Neural cell (in vitro differentiated cells): ENCODE results near the gene TTC9B. TPM values are rescaled to one million over a fixed set of nuclear protein-coding genes. Genes with fewer than 3 reads are reported as not detected.

Experiments
- H2AFZ ChIP-seq: fragments of 200-600, 300-800 bp; sonication (generic), shearing (Covaris generic); 2 replicates; pipeline ENCODE4 v1.6.0; 2014; ENCODE audit warnings: low read depth, mild to moderate bottlenecking, antibody characterized with exemption, low read length, moderate library complexity
- H3F3A ChIP-seq: fragments of 200-600 bp; shearing (Covaris generic); 2 replicates; pipeline ENCODE4 v1.6.1; 2016; ENCODE audit warnings: mild to moderate bottlenecking, moderate library complexity, mixed read lengths, antibody characterized with exemption, low read length; ENCODE audit not compliant: insufficient read depth, poor library complexity, severe bottlenecking
- H3K27ac ChIP-seq: fragments of 200-600, 300-800 bp; sonication (generic), shearing (Covaris generic); 2 replicates; pipeline ENCODE4 v1.5.1; 2014; ENCODE audit warnings: mild to moderate bottlenecking, low read length, moderate library complexity
- H3K27me3 ChIP-seq: fragments of 300-800, 200-600 bp; sonication (generic), shearing (Covaris generic); 2 replicates; pipeline ENCODE4 v1.6.0; 2014; ENCODE audit warnings: mild to moderate bottlenecking, low read depth, low read length, moderate library complexity; ENCODE audit not compliant: insufficient read depth
- H3K36me3 ChIP-seq: fragments of 300-800, 200-600 bp; sonication (generic), shearing (Covaris generic); 2 replicates; pipeline ENCODE4 v1.5.1; 2014; ENCODE audit warnings: mild to moderate bottlenecking, antibody characterized with exemption, low read length, moderate library complexity; ENCODE audit not compliant: insufficient read depth
- H3K4me2 ChIP-seq: fragments of 300-800, 200-600 bp; sonication (generic), shearing (Covaris generic); 2 replicates; pipeline ENCODE4 v1.6.0; 2014; ENCODE audit warnings: mild to moderate bottlenecking, low read length
- H3K4me3 ChIP-seq: fragments of 300-800, 200-600 bp; sonication (generic), shearing (Covaris generic); 2 replicates; pipeline ENCODE4 v1.5.1; 2014; ENCODE audit warnings: mild to moderate bottlenecking, low read length, moderate library complexity
- H3K79me2 ChIP-seq: fragments of 200-600 bp; shearing (Covaris generic); replicated peaks from 2 replicates; pipeline ENCODE4 v1.6.0; 2014; ENCODE audit warnings: mild to moderate bottlenecking, low read length, moderate library complexity; ENCODE audit not compliant: insufficient read depth
- H3K9ac ChIP-seq: fragments of 300-800, 200-600 bp; sonication (generic), shearing (Covaris generic); 2 replicates; pipeline ENCODE4 v1.6.1; 2016; ENCODE audit warnings: mild to moderate bottlenecking, low read length, mixed read lengths
- H3K9me2 ChIP-seq: fragments of 200-600 bp; shearing (Covaris generic); 2 replicates; pipeline ENCODE4 v1.6.1; 2016; ENCODE audit warnings: mild to moderate bottlenecking, low read length, mixed read lengths; ENCODE audit not compliant: insufficient read depth
- H3K9me3 ChIP-seq: fragments of 200-600, 300-800 bp; sonication (generic), shearing (Covaris generic); 2 replicates; pipeline ENCODE4 v1.6.1; 2016; ENCODE audit warnings: mild to moderate bottlenecking, mixed run types, low read length, moderate library complexity, mixed read lengths
- H4K20me1 ChIP-seq: fragments of 200-600 bp; shearing (Covaris generic); 2 replicates; pipeline ENCODE4 v1.6.1; 2016; ENCODE audit warnings: mild to moderate bottlenecking, mixed run types; ENCODE audit not compliant: insufficient read depth
- EP300 ChIP-seq: fragments of 450-650 bp; conservative IDR thresholded peaks from 2 replicates; pipeline ENCODE4 v1.6.1; 2014; ENCODE audit warnings: antibody characterized with exemption, mild to moderate bottlenecking, moderate library complexity; ENCODE audit not compliant: poor library complexity, severe bottlenecking
- EZH2 ChIP-seq: fragments of 200-600, 300-800 bp; shearing (Covaris generic), sonication (generic); IDR thresholded peaks from 2 replicates; pipeline ENCODE4 v1.6.1; 2014; ENCODE audit warnings: antibody characterized with exemption, low read length, borderline replicate concordance, mild to moderate bottlenecking; ENCODE audit not compliant: insufficient read depth, poor library complexity, severe bottlenecking
- MXI1 ChIP-seq: fragments of 450-650 bp; conservative IDR thresholded peaks from 2 replicates; pipeline ENCODE4 v1.6.1; 2014; ENCODE audit warnings: antibody characterized with exemption, mild to moderate bottlenecking; ENCODE audit not compliant: poor library complexity, severe bottlenecking
- POLR2AphosphoS5 ChIP-seq: IDR thresholded peaks from 2 replicates; pipeline ENCODE4 v1.6.1; 2012
- RAD21 ChIP-seq: fragments of 450-650 bp; conservative IDR thresholded peaks from 2 replicates; pipeline ENCODE4 v1.6.1; 2014; ENCODE audit warnings: antibody characterized with exemption, mild to moderate bottlenecking, moderate library complexity
- SMC3 ChIP-seq: fragments of 450-650 bp; conservative IDR thresholded peaks from 2 replicates; pipeline ENCODE4 v1.6.1; 2014; ENCODE audit warnings: antibody characterized with exemption, mild to moderate bottlenecking, moderate library complexity; ENCODE audit not compliant: poor library complexity
- TAF1 ChIP-seq: IDR thresholded peaks from 2 replicates; pipeline ENCODE4 v1.6.1; 2012; ENCODE audit warnings: low read depth
- polyA plus RNA-seq: library from polyadenylated mRNA; depleted of rRNA; stranded (reverse); fragments of >200 nt; gene quantifications from 2 replicates; pipeline ENCODE4 v1.2.3, GENCODE V29; 2014
- TF ChIP-seq, protein P1 (sequence below): IDR thresholded peaks from 2 replicates; pipeline ENCODE4 v1.6.1; 2012; ENCODE audit warnings: borderline replicate concordance
- TF ChIP-seq, protein P2 (sequence below): fragments of 450-650 bp; IDR thresholded peaks from 2 replicates; pipeline ENCODE4 v1.5.1; 2014; ENCODE audit warnings: antibody characterized with exemption, mild to moderate bottlenecking, moderate library complexity; ENCODE audit not compliant: poor library complexity, severe bottlenecking

The TTC9B gene
- polyA plus RNA-seq, 1 donor from 2014 or later, result 111 TPM

DNA sequence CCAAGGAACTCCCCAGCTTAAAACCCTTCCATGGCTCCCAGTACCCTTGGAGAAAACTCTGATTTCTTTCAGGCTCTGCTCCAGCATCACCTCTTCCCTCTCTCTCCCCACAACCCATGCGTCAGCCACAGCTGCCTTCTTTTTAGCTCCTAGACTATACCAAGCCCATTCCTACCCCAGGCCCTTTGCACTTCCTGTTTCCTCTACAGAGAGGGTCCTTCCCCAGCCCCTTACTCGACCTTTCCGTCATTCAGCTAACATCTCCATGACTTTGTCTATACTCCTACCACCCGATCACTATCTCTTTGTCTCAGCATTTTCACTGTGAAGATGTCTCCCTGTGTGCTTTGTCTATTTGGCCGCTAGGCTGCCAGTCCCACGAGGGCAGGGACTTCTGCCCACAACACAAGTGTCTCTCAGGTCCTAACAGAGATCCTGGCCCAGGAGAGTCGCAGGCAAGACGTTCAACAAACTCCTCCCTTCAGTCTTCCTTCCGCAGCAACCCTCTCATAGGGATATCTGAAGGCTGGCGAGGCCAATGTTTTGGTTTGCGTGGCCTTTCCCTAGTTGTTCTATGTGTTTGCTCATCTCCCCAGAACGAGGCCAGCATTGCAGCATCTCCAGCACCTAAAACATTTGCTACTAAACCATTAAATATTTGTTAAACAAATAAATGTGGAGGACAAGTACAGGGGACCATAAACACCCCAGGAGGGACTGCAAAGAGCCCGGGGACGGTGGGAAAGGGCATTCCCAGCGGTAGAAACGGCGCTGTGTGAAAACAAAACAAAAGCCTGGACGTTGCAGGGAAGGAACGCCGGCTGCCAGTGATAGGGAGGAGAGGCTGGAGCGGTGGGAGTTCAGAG, 7.5 kb upstream of the TTC9B start:
- no peak for TF ChIP-seq EZH2
- no peak for TF ChIP-seq RAD21
- TF ChIP-seq EP300, result no peak
- no peak for TF ChIP-seq MXI1
- no peak for TF ChIP-seq SMC3
- no peak for TF ChIP-seq TAF1
- no peak for TF ChIP-seq POLR2AphosphoS5
- TF ChIP-seq, protein P1, sequence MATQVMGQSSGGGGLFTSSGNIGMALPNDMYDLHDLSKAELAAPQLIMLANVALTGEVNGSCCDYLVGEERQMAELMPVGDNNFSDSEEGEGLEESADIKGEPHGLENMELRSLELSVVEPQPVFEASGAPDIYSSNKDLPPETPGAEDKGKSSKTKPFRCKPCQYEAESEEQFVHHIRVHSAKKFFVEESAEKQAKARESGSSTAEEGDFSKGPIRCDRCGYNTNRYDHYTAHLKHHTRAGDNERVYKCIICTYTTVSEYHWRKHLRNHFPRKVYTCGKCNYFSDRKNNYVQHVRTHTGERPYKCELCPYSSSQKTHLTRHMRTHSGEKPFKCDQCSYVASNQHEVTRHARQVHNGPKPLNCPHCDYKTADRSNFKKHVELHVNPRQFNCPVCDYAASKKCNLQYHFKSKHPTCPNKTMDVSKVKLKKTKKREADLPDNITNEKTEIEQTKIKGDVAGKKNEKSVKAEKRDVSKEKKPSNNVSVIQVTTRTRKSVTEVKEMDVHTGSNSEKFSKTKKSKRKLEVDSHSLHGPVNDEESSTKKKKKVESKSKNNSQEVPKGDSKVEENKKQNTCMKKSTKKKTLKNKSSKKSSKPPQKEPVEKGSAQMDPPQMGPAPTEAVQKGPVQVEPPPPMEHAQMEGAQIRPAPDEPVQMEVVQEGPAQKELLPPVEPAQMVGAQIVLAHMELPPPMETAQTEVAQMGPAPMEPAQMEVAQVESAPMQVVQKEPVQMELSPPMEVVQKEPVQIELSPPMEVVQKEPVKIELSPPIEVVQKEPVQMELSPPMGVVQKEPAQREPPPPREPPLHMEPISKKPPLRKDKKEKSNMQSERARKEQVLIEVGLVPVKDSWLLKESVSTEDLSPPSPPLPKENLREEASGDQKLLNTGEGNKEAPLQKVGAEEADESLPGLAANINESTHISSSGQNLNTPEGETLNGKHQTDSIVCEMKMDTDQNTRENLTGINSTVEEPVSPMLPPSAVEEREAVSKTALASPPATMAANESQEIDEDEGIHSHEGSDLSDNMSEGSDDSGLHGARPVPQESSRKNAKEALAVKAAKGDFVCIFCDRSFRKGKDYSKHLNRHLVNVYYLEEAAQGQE, result no peak
- TF ChIP-seq, protein P2, sequence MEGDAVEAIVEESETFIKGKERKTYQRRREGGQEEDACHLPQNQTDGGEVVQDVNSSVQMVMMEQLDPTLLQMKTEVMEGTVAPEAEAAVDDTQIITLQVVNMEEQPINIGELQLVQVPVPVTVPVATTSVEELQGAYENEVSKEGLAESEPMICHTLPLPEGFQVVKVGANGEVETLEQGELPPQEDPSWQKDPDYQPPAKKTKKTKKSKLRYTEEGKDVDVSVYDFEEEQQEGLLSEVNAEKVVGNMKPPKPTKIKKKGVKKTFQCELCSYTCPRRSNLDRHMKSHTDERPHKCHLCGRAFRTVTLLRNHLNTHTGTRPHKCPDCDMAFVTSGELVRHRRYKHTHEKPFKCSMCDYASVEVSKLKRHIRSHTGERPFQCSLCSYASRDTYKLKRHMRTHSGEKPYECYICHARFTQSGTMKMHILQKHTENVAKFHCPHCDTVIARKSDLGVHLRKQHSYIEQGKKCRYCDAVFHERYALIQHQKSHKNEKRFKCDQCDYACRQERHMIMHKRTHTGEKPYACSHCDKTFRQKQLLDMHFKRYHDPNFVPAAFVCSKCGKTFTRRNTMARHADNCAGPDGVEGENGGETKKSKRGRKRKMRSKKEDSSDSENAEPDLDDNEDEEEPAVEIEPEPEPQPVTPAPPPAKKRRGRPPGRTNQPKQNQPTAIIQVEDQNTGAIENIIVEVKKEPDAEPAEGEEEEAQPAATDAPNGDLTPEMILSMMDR, result no peak
- Histone ChIP-seq H2AFZ (no peak overlapping the region), H4K20me1 (no peaks in the 10 kb centered on the region), H3K4me2 (no peak overlapping the region), H3K9ac (no peak overlapping the region), H3K27me3 (peaks cover 13% of the 10 kb centered on the region), H3K9me3 (no peaks in the 10 kb centered on the region), H3K4me3 (no peak overlapping the region), H3K79me2 (no peaks in the 10 kb centered on the region), H3K27ac (no peak overlapping the region), H3F3A (no peaks in the 10 kb centered on the region), H3K36me3 (no peaks in the 10 kb centered on the region), H3K9me2 (no peaks in the 10 kb centered on the region)

DNA sequence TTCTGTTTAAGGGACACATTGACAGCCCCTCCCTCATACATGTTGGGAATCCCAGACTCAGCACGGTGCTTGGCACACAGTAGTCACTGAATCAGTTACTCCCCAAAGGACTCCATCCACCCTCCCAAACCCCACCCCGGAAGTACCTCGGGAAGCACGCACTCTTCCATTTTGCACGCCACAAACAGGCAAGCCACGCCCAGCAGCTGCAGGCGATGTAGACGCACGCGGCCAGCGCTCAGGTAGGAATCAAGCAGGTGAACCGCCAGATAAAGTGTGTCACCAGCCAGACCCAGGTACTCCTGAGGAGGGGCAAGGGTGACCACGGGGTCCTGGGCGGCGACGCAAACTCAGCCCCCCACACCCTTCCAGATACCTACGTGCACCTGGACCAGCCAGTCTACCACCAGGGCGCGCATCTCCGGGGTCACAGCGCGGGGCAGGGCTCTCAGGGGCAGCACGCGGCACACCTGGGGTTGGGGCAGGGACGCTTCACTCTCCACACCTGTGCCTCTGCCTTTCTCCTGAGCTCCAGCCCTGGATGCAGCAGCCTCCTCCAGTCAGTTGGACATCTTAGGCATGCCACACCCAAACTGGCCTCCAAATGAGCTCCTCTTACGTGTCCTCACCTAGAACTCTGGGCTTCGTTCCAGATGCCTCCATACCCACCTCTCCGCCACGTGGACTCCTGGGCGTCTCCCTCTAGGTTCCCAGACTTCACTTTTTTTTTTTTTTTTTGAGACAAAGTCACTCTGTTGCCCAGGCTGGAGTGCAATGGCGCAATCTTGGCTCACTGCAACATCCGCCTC, 6.4 kb upstream of the TTC9B start:
- H4K20me1 ChIP-seq, result no peaks in the 10 kb centered on the region
- H3K27ac ChIP-seq, result no peak overlapping the region
- H3K79me2 ChIP-seq, result no peaks in the 10 kb centered on the region
- H3F3A ChIP-seq, result no peaks in the 10 kb centered on the region
- peaks cover 18% of the 10 kb centered on the region for H3K27me3 ChIP-seq
- no peak overlapping the region for H2AFZ ChIP-seq
- H3K36me3 ChIP-seq, result no peaks in the 10 kb centered on the region
- TF ChIP-seq TAF1, result no peak
- TF ChIP-seq RAD21, result no peak
- no peak for TF ChIP-seq POLR2AphosphoS5
- H3K9me2 ChIP-seq, result no peaks in the 10 kb centered on the region
- no peak overlapping the region for H3K4me3 ChIP-seq
- H3K9me3 ChIP-seq, result no peaks in the 10 kb centered on the region
- no peak overlapping the region for H3K4me2 ChIP-seq
- H3K9ac ChIP-seq, result no peak overlapping the region
